Memory B cell (primary cell): Measurements from ENCODE around the gene CCT7.
A peak's percentile ranks its signal among the peaks of the same experiment; 100 is the strongest.
"Not testable (repeated sequence)": the region's sequence is repeated elsewhere in the genome, so short reads cannot be mapped to it uniquely, and the experiment has no call there.

Experiments used
- ATAC-seq: fragments of 150-1000 bp; cut with Tn5 transposase; 2 replicates; pipeline ENCODE4 v1.10.0; 2021; ENCODE audit warnings: low read depth, mild to moderate bottlenecking, moderate library complexity
- DNase-seq, 2 donors: peaks; one replicate each; pipeline ENCODE4 v3.0.0; 2022; ENCODE audit warnings: low spot score in 2 of 2
- H3K27ac Mint-ChIP-seq: one replicate; pipeline ENCODE4 v1.8.0; 2022; ENCODE audit warnings: mild to moderate bottlenecking, moderate library complexity, mixed read lengths
- H3K27me3 Mint-ChIP-seq: one replicate; pipeline ENCODE4 v1.8.0; 2022; ENCODE audit warnings: mixed read lengths
- H3K36me3 Mint-ChIP-seq: one replicate; pipeline ENCODE4 v1.8.0; 2022; ENCODE audit warnings: mild to moderate bottlenecking, mixed read lengths
- H3K4me1 Mint-ChIP-seq: one replicate; pipeline ENCODE4 v1.8.0; 2022; ENCODE audit warnings: mixed read lengths
- H3K4me3 Mint-ChIP-seq: one replicate; pipeline ENCODE4 v1.8.0; 2022; ENCODE audit warnings: mild to moderate bottlenecking, moderate library complexity, mixed read lengths
- H3K9me3 Mint-ChIP-seq: one replicate; pipeline ENCODE4 v1.8.0; 2022; ENCODE audit warnings: mixed read lengths

CCT7 gene

GRCh38 chr2:73233932-73234832 lies at the start of gene CCT7:
Gene CCT7 (plus strand): TSS chr2:73234308. CDS start chr2:73234379, 71 bp downstream.
- ATAC-seq (peak; percentile 70), DNase-seq (peak; percentile 83 to 84)
- Mint-ChIP-seq H3K4me1 (peaks cover 26% of the 10 kb centered on the region), H3K36me3 (peaks cover 2% of the 10 kb centered on the region), H3K4me3 (peak within 1 kb of the TSS; percentile 94), H3K9me3 (no peaks in the 10 kb centered on the region), H3K27ac (peak within 1 kb of the TSS; percentile 96), H3K27me3 (no peaks in the 10 kb centered on the region)

GRCh38 chr2:73185965-73186364 lies 48.1 kb upstream of the CCT7 start:
- Mint-ChIP-seq H3K4me3 (no peak overlapping the region), H3K9me3 (no peaks in the 10 kb centered on the region), H3K36me3 (peaks cover 3% of the 10 kb centered on the region), H3K27ac (no peak overlapping the region), H3K27me3 (peaks cover 9% of the 10 kb centered on the region), H3K4me1 (no peaks in the 10 kb centered on the region)
- ATAC-seq (no peak), DNase-seq (no peak)

- H3K9me3 Mint-ChIP-seq: no peaks in the 10 kb centered on the region
- H3K36me3 Mint-ChIP-seq: peaks cover 3% of the 10 kb centered on the region
- H3K4me3 Mint-ChIP-seq: no peak overlapping the region
- DNase-seq (no peak), ATAC-seq (no peak)
- H3K4me1 Mint-ChIP-seq: no peaks in the 10 kb centered on the region
- peaks cover 12% of the 10 kb centered on the region for H3K27me3 Mint-ChIP-seq
- no peak overlapping the region for H3K27ac Mint-ChIP-seq
These were observed 46.6 kb upstream of the CCT7 start for GRCh38 chr2:73187549-73187948.

GRCh38 chr2:73197579-73197978 lies 36.5 kb upstream of the CCT7 start:
- Mint-ChIP-seq H3K4me3 (no peak overlapping the region), H3K36me3 (peaks cover 4% of the 10 kb centered on the region), H3K4me1 (no peaks in the 10 kb centered on the region), H3K27me3 (peaks cover 18% of the 10 kb centered on the region), H3K9me3 (peaks cover 4% of the 10 kb centered on the region), H3K27ac (no peak overlapping the region)
- DNase-seq: no peak
- no peak for ATAC-seq

GRCh38 chr2:73200281-73200680 lies 33.8 kb upstream of the CCT7 start:
- not testable (repeated sequence) for H3K4me3 Mint-ChIP-seq, H3K9me3 Mint-ChIP-seq, ATAC-seq, DNase-seq, H3K27ac Mint-ChIP-seq, H3K4me1 Mint-ChIP-seq, H3K36me3 Mint-ChIP-seq
- peaks cover 25% of the 10 kb centered on the region for H3K27me3 Mint-ChIP-seq

- no peaks in the 10 kb centered on the region for H3K36me3 Mint-ChIP-seq
- ATAC-seq: peak; percentile 43
- peak in 1 of 2 donors; percentile 15 for DNase-seq
- H3K4me3 Mint-ChIP-seq: peak within 1 kb of the TSS; percentile 68
- peaks cover 28% of the 10 kb centered on the region for H3K27me3 Mint-ChIP-seq
- H3K4me1 Mint-ChIP-seq: no peaks in the 10 kb centered on the region
- H3K9me3 Mint-ChIP-seq: peaks cover 2% of the 10 kb centered on the region
- H3K27ac Mint-ChIP-seq: no peak within 1 kb of the TSS
These were observed 31.7 kb upstream of the CCT7 start, which contains the start of gene NOTO for GRCh38 chr2:73202156-73203054. Gene NOTO (plus strand): TSS chr2:73202574. CDS start chr2:73202667, 93 bp downstream.

GRCh38 chr2:73203055-73203681 lies 30.9 kb upstream of the CCT7 start:
- Mint-ChIP-seq H3K27ac (no peak overlapping the region), H3K27me3 (peaks cover 28% of the 10 kb centered on the region), H3K36me3 (no peaks in the 10 kb centered on the region), H3K9me3 (peaks cover 2% of the 10 kb centered on the region), H3K4me3 (peak overlapping the region; percentile 68), H3K4me1 (no peaks in the 10 kb centered on the region)
- no peak for ATAC-seq
- DNase-seq: peak in 1 of 2 donors; percentile 22

- no peaks in the 10 kb centered on the region for H3K36me3 Mint-ChIP-seq
- ATAC-seq (no peak), DNase-seq (no peak)
- peaks cover 31% of the 10 kb centered on the region for H3K27me3 Mint-ChIP-seq
- peaks cover 2% of the 10 kb centered on the region for H3K9me3 Mint-ChIP-seq
- no peak overlapping the region for H3K4me3 Mint-ChIP-seq
- H3K4me1 Mint-ChIP-seq: no peaks in the 10 kb centered on the region
- H3K27ac Mint-ChIP-seq: no peak overlapping the region
These were observed 28.5 kb upstream of the CCT7 start for GRCh38 chr2:73205611-73206010.

- Mint-ChIP-seq H3K27ac (no peak overlapping the region), H3K4me1 (peaks cover 3% of the 10 kb centered on the region), H3K27me3 (peaks cover 24% of the 10 kb centered on the region), H3K9me3 (no peaks in the 10 kb centered on the region), H3K4me3 (no peak overlapping the region), H3K36me3 (no peaks in the 10 kb centered on the region)
- no peak for ATAC-seq
- no peak for DNase-seq
These were observed 25.9 kb upstream of the CCT7 start for GRCh38 chr2:73208258-73208657.

- H3K9me3 Mint-ChIP-seq: no peaks in the 10 kb centered on the region
- no peak for DNase-seq
- peaks cover 18% of the 10 kb centered on the region for H3K27me3 Mint-ChIP-seq
- H3K36me3 Mint-ChIP-seq: no peaks in the 10 kb centered on the region
- no peak for ATAC-seq
- H3K27ac Mint-ChIP-seq: no peak overlapping the region
- H3K4me3 Mint-ChIP-seq: no peak overlapping the region
- H3K4me1 Mint-ChIP-seq: peaks cover 13% of the 10 kb centered on the region
These were observed 24.1 kb upstream of the CCT7 start for GRCh38 chr2:73210019-73210418.

- DNase-seq (no peak), ATAC-seq (no peak)
- H3K4me1 Mint-ChIP-seq: peaks cover 19% of the 10 kb centered on the region
- peaks cover 17% of the 10 kb centered on the region for H3K27me3 Mint-ChIP-seq
- H3K4me3 Mint-ChIP-seq: no peak overlapping the region
- no peaks in the 10 kb centered on the region for H3K36me3 Mint-ChIP-seq
- H3K27ac Mint-ChIP-seq: no peak overlapping the region
- no peaks in the 10 kb centered on the region for H3K9me3 Mint-ChIP-seq
These were observed 23.4 kb upstream of the CCT7 start for GRCh38 chr2:73210696-73211095.

GRCh38 chr2:73212098-73212447 lies 22.0 kb upstream of the CCT7 start:
- no peak for ATAC-seq
- Mint-ChIP-seq H3K27ac (no peak overlapping the region), H3K4me1 (peaks cover 19% of the 10 kb centered on the region)

GRCh38 chr2:73212448-73213176 lies 21.5 kb upstream of the CCT7 start:
- Mint-ChIP-seq H3K4me3 (peak overlapping the region; percentile 8), H3K9me3 (no peaks in the 10 kb centered on the region)
- ATAC-seq: peak; percentile 65

More at GRCh38 chr2:73212098-73212447, 22.0 kb upstream of the CCT7 start:
- DNase-seq: no peak
- Mint-ChIP-seq H3K36me3 (no peaks in the 10 kb centered on the region), H3K9me3 (no peaks in the 10 kb centered on the region), H3K4me3 (no peak overlapping the region), H3K27me3 (peaks cover 14% of the 10 kb centered on the region)

More at GRCh38 chr2:73212448-73213176, 21.5 kb upstream of the CCT7 start:
- Mint-ChIP-seq H3K27ac (no peak overlapping the region), H3K4me1 (peaks cover 19% of the 10 kb centered on the region), H3K27me3 (peaks cover 12% of the 10 kb centered on the region), H3K36me3 (no peaks in the 10 kb centered on the region)
- DNase-seq: peak; percentile 64 to 76
